Neural progenitor cell (in vitro differentiated cells): ENCODE data around the gene TMEM239.

Experiments
- EZH2phosphoT487 ChIP-seq: fragments of 200-600 bp; sonication (generic); IDR thresholded peaks from 2 replicates; pipeline ENCODE4 v1.6.1; 2017; ENCODE audit warnings: antibody characterized with exemption
- TF ChIP-seq, protein P1 (sequence below): fragments of 200-600 bp; sonication (generic); IDR thresholded peaks from 2 replicates; pipeline ENCODE4 v1.5.1; 2017; ENCODE audit warnings: antibody characterized with exemption, mild to moderate bottlenecking

DNA sequence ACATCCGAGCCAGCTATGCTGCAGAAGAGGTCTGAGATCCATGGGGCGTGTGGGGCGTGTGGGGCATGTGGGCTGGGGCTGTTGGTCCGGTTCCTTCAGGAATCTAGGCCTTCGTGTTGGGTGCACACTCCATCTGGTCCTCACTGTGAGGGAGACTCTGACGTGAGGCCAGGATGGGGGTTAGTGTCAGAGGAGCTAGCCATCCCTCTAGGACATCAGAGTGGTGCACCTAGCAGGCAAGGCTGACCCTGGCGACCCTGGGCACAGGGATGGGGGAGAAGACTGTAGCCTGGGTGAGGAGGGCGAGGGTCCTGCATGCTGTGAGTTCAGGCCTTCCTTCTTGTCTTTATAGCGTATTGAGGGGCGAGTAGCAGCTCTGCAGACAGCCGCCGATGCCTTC, 48.5 kb downstream of the TMEM239 start:
- TF ChIP-seq EZH2phosphoT487, result no peak
- TF ChIP-seq, protein P1, sequence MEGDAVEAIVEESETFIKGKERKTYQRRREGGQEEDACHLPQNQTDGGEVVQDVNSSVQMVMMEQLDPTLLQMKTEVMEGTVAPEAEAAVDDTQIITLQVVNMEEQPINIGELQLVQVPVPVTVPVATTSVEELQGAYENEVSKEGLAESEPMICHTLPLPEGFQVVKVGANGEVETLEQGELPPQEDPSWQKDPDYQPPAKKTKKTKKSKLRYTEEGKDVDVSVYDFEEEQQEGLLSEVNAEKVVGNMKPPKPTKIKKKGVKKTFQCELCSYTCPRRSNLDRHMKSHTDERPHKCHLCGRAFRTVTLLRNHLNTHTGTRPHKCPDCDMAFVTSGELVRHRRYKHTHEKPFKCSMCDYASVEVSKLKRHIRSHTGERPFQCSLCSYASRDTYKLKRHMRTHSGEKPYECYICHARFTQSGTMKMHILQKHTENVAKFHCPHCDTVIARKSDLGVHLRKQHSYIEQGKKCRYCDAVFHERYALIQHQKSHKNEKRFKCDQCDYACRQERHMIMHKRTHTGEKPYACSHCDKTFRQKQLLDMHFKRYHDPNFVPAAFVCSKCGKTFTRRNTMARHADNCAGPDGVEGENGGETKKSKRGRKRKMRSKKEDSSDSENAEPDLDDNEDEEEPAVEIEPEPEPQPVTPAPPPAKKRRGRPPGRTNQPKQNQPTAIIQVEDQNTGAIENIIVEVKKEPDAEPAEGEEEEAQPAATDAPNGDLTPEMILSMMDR, result no peak
